ENCODE measurements around the gene CYSRT1.

DNA sequence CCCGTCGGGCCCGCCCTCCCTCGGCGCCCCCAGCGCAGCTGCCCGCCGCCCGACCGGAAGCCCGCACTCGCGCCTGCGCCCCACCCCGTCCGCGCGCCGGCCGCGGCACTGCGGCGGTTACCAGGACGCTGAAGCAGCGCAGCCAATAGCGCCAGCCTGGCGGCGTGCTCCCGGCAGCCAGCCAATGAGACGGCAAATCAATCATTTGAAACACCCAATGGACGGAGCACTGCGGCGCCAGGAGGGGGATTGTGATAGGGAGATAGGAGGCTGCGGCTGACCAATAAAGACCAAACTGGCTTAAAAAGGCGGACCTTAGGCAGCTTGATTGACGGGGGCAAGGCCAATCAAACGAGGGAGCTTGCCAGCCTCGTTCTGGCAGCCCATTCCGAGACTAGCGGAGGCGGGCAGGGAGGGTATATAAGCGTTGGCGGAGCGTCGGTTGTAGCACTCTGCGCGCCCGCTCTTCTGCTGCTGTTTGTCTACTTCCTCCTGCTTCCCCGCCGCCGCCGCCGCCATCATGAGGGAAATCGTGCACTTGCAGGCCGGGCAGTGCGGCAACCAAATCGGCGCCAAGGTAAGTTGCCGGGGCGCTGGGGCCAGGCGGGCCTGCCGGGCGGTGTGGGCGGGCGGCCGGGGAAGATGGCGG lies 16.0 kb downstream of the CYSRT1 start, which contains the start of gene TUBB4B:
- TF ChIP-seq EZH2 (IDR thresholded peaks at IDR 0.05; ENCODE audit: insufficient read depth, poor library complexity, severe bottlenecking) (no peak), EZH2phosphoT487 (IDR thresholded peaks at IDR 0.05; ENCODE audit: insufficient read depth, low read depth) (no peak)

All from GM23248 (cell line).